Muscle of arm (tissue), 12 donors: Measurements from ENCODE around the gene TGFBI. TPM values are rescaled to one million over a fixed set of nuclear protein-coding genes. Genes with fewer than 3 reads are reported as not detected.

ENCODE experiments used
- polyA plus RNA-seq, 12 donors: library from polyadenylated mRNA; unstranded; fragments of 120-200 nt; gene quantifications; one replicate each; pipeline ENCODE4 v1.2.1, GENCODE V29; 2013; ENCODE audit not compliant: insufficient read length in 12 of 12

Gene TGFBI
- polyA plus RNA-seq, 12 donors, result 85.2 to 354 (median 186) TPM; not detected in 1

Other genes with a start within 250 kb of the TGFBI start
- 1 to 10 TPM in 3 of 12 donors, under 1 TPM in 7, not detected in 2; 0.15 to 8.0 (median 0.53) TPM for gene SLC25A48, start 194.3 kb upstream of the TGFBI start, polyA plus RNA-seq
- not detected for gene IL9, start 133.1 kb upstream of the TGFBI start, polyA plus RNA-seq
- under 1 TPM in 3 of 12 donors, not detected in 9; 0.19 to 0.88 (median 0.19) TPM for gene LECT2, start 74.0 kb upstream of the TGFBI start, polyA plus RNA-seq
- gene SMAD5, start 103.9 kb downstream of the TGFBI start, polyA plus RNA-seq, result 10 to 100 TPM in 11 of 12 donors, not detected in 1; 36.5 to 58.5 (median 47.6) TPM
- under 1 TPM in 5 of 12 donors, not detected in 7; 0.07 to 0.24 (median 0.11) TPM for gene SMIM32, start 164.2 kb downstream of the TGFBI start, polyA plus RNA-seq